ENCODE results near the gene MUC4.
"Not testable (repeated sequence)": the region's sequence is repeated elsewhere in the genome, so short reads cannot be mapped to it uniquely, and the experiment has no call there.

MUC4 gene

DNA sequence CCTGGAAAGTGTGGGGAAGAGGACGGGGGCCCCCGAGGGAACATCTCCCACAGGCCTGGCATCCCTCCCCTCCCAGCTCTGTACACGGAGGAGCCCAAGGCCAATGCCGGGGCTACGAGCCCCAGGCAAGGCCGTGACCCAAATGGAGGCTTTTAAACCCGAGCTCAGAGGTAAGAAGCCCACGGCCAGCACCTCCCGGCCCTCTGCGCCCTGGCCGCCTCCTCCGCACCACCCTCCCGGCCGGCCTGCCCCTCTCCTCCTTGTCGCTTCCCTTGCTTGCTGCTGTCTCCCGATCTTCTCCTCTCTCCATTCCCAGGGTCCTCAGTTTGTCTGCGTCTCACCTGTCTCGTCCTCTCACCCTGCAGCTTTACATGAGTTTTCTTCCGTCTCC is 1.3 kb downstream of the MUC4 start:
- DNase-seq (ENCODE audit: low read depth in 1 of 2, low spot score in 1 of 2): no peak

- no peak for DNase-seq (ENCODE audit: low read depth in 1 of 2, low spot score in 1 of 2)
These were observed 1.8 kb downstream of the MUC4 start for GRCh38 chr3:195809796-195810454.

- no peak for DNase-seq (ENCODE audit: low read depth in 1 of 2, low spot score in 1 of 2)
These were observed 2.4 kb downstream of the MUC4 start for GRCh38 chr3:195809291-195809785.

DNA sequence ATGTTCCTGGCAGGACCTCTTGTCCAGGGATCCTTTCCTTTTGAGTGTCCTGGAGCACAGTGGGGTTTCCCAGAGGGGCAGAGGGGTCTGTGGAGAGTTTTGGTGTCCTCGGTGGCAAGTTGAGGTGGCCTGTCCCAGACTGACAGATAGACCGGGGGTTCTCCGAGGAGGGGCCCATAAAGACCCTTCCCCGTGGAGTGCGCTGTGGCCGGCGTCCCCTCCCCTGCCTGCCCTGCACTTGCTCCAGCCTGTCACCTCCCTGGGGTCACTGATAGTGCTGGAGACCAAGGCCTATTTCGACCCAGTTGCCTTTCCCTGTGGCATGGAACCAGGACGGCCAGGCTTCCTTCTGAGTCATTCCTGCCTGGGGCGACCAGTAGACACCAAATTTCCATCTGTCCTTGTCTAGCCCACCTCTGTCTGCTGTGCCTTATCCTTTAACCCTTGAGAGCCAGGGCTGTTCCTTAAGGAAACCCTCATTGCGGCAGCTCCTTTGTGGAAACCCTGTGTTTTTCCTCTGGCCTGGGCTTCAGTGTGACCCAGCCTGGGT is 2.9 kb downstream of the MUC4 start:
- DNase-seq (ENCODE audit: low read depth in 1 of 2, low spot score in 1 of 2): no peak

- DNase-seq (ENCODE audit: low read depth in 1 of 2, low spot score in 1 of 2): no peak
These were observed 4.0 kb downstream of the MUC4 start for GRCh38 chr3:195807681-195808121.

GRCh38 chr3:195806916-195807231 is 4.9 kb downstream of the MUC4 start:
- no peak for DNase-seq (ENCODE audit: low read depth in 1 of 2, low spot score in 1 of 2)

DNA sequence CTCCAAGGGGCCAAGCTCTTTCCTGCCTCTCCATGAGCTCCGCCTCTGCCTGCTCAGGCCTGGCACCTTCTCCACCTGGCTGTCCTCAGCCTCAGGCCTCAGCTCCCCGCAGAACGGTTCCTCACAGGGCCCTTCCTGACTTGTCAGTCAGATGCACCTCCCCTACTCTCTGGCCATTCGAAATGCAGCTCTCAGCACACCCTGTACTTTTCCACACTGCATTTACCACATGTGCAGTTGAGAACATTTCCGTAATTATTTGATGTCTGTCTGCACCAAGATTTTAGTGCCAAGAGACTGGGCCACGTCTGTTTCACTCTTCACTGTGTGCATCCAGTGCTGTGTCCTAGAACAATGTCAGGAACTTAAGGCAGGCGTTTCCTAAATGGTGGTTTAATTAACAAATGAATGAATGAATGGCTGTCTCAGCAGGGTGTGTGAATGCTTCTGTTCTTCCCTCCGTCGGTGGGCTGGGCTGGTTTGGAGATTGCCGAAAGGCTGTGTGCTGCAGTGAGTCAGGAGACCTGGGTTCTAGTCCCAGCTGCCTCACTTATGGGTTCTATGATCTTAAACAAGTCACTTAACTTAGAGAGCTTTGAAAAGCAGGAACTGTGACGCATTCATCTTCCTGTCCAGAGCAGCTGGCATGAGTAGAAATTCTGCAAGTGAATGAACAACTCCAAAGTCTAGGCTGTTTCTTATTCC is 5.4 kb downstream of the MUC4 start:
- DNase-seq (ENCODE audit: low read depth in 1 of 2, low spot score in 1 of 2): no peak

GRCh38 chr3:195805588-195805987 is 6.1 kb downstream of the MUC4 start:
- DNase-seq (ENCODE audit: low read depth in 1 of 2, low spot score in 1 of 2): not testable (repeated sequence)

DNA sequence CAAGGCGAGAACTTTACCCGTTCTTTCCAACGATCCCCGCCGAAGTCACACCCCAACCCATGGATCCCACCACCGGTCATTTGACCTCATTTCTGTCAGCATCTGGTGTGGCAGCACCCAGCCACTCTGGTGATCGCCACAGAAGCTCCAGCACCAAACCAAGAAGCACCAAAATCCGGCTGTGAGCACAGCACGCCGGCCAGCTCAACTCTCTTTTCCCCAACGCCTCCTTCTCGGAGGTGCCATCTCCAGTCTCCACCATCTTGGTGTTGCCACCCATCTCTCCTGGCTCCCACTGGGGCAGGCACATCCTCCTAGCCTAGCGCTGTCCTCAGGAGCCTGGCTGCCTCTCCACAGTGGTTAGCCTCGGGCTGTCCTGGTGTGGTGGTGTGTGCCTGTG is 6.5 kb downstream of the MUC4 start:
- no peak for DNase-seq (ENCODE audit: low read depth in 1 of 2, low spot score in 1 of 2)

DNA sequence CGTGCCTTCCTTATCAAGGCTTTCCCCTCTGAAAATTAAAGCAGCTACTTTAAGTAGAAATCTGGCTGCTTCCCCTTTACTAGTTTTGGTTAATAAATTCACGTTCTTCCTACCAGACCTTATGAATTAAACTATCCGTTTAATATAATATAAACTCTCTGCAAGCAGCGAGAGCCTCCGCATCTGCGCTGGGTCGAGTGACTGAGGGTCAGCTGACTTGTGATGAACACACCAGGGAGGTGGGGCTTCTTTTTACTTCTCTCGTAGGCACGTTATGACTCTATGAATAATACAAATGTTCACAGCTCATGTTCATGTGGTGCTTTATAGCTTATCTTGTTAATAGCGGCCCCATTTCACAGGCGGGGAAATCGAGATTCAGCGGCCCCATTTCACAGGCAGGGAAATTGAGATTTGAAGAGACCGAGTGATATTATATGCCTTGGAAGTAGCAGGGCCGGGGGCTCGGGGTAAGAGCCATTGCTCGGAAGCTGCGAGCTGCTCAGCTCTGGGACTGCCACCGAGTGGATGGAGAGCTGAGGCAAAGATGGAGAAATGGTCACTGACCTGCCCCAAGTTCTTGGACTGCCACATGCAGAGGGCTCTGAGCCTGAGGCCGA is 8.3 kb downstream of the MUC4 start:
- DNase-seq (ENCODE audit: low read depth in 1 of 2, low spot score in 1 of 2): no peak

DNA sequence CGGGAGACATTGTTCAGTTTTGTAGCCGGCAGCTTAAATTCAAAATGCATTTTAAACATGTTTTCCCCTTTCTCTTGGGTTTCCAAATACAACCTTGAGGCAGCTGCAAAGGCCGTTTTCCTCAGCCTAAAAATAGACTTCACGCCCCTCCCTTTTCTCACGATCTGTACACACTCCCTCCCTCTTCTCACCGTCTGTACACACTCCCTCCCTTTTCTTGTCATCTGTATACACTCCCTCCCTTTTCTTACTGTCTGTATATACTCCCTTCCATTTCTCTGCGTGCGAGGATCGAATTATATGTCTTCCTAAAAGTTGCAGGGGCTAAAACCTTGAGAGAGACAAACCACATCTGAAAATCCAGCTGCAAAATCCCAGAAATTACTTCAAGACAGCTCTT is 8.9 kb downstream of the MUC4 start:
- DNase-seq (ENCODE audit: low read depth in 1 of 2, low spot score in 1 of 2): no peak

DNA sequence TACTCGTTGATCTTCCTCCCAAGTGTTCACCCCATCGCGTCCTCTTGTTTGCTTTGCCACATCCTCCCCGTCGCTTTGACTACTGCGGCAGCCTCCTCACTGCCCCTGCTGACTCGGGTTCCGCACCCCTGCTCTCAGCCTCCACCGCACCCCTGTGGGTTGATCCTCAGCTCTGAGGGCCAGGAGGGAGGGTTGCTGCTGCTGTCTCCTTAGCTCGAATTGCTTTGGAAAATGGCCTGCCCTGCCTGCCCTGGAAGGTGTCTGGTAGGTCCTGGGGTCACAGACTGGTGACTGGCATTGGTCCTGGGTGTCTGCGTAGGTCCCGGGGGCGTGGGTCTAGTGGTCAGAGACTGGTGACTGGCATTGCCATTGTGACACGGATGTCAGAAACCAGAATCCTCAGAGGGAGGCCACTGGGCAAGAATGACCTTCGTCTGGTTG is 9.4 kb downstream of the MUC4 start:
- no peak for DNase-seq (ENCODE audit: low read depth in 1 of 2, low spot score in 1 of 2)

- no peak for DNase-seq (ENCODE audit: low read depth in 1 of 2, low spot score in 1 of 2)
These were observed 10.2 kb downstream of the MUC4 start for GRCh38 chr3:195801251-195802183.

DNA sequence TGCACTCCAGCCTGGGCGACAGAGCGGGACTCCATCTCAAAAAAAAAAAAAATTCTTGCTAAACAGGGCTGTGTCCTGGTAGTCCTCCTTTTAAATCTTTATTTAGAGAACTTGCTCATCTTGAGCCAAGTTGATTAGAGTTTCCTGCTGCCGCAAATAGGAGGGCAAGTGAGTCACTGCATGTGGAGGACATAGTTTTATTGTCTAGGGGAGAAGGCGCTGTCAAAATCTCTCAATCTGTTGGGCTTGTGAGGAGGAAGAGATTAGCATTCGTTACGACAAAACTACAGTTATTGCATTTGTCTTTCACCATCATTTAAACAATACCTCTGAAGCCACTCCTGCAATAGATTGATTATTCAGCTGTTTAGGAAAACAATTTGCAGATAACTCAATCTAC is 11.5 kb downstream of the MUC4 start:
- no peak for DNase-seq (ENCODE audit: low read depth in 1 of 2, low spot score in 1 of 2)

DNA sequence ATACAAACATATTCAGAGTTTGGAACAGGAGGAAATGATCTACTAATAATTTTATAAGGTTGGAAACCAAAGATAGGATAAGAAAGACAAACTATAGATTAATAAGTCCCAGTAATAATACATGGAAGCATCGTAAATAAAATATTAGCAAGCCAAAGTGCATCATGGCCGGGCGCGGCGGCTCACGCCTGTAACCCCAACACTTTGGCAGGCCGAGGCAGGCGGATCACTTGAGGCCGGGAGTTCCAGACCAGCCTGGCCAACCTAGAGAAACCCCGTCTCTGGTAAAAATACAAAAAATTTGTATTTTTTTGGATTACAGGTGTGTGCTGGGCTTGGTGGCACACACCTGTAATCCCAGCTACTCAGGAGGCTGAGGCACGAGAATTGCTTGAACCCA is 14.9 kb downstream of the MUC4 start:
- DNase-seq (ENCODE audit: low read depth in 1 of 2, low spot score in 1 of 2): no peak

DNA sequence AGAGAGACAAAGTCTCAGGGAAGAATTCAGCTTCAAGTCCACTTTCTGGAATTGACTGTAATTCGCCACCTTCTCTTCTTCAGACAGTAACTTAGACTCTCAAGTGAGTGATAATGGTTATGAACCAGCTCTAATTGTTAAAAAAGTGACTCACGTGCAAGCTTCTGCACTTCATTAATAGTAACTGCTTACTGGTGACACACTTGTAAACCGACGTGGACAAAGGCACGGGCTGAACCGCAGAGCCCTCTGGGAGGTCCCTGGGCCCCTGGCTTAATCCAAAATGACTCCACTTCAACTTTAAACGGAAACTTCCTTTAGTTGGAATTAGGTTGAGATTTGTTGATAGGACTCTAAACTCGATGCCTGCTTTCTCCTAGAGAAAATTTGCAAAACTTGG is 17.0 kb downstream of the MUC4 start:
- DNase-seq (ENCODE audit: low read depth in 1 of 2, low spot score in 1 of 2): no peak

GRCh38 chr3:195792621-195793020 is 19.1 kb downstream of the MUC4 start:
- DNase-seq (ENCODE audit: low read depth in 1 of 2, low spot score in 1 of 2): not testable (repeated sequence)

DNA sequence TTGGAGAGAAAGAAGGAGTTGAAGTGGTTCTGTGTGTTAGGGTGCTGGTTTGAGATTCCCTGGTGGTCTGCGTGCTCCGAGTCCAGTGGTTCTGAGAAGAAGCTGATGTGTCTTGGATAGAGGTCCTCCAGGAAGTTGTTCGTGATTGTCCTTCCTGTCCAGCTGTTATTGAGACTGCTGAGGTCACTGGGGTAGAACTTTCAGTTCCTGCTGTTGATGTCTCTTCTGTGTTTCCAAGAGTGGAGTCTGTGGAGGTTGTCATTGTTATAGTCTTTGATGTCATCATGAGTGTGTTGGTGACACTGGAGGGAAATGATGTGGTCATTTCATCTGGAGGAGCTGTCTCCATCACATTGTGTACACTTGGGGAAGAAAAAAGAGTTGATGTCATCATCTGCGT is 20.8 kb downstream of the MUC4 start:
- DNase-seq (ENCODE audit: low read depth in 1 of 2, low spot score in 1 of 2): no peak

DNA sequence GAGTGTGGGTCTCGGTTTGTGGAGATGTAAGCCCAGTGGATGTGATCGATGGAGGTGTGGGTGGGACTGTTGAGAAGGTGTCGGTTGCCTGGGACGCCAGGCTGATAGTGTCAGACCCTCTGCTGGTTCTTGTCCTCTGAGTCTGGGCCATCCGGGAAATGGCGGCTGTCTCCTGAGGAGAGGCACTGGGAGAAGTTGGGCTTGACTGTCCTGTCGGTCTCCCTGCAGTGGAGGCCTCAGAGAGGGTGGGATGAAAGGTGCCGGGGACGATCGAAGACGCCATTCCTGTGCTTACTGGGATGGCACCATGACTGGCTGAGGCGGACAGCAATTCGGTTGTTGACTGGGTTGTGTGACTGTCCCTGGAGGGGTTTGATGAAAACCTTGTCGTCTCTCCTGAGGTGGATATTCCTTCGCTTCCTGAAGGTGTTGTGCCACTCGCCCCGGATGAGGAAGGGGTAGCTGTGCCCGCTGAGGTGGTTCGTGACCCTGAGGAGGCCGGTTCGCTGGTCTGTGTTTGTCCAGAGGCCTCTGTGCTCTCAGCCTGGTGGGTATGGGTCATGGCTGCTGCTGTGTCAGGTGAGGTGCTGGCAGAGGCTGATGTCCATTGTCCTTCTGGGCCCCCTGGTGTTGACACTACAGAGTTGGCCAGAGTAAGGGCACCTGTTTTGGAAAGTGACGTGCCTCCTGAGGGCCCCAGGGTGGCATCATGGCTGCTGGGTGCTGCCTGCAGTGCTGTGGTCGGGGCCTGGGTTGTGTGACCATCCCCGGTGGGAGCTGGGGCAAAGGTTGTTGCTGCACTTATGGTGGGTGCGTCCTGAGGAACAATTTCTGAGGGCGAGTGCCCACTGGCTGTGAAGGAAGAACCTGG is 22.8 kb downstream of the MUC4 start:
- DNase-seq (ENCODE audit: low read depth in 1 of 2, low spot score in 1 of 2): no peak

DNA sequence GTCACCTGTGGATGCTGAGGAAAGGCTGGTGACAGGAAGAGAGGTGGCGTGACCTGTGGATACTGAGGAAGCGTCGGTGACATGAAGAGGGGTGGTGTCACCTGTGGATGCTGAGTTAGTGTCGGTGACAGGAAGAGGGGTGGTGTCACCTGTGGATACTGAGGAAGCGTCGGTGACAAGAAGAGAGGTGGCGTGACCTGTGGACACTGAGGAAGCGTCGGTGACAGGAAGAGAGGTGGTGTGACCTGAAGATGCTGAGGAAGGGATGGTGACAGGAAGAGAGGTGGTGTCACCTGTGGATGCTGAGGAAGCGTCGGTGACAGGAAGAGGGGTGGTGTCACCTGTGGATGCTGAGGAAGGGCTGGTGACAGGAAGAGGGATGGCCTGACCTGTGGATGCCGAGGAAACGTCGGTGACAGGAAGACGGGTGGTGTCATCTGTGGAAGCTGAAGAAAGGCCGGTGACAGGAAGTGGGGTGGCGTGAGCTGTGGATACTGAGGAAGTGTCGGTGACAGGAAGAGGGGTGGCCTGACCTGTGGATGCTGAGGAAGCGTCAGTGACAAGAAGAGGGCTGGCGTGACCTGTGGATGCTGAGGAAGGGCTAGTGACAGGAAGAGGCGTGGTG is 25.8 kb downstream of the MUC4 start:
- DNase-seq (ENCODE audit: low read depth in 1 of 2, low spot score in 1 of 2): not testable (repeated sequence)

Data from activated T-helper 1 cell treated with anti-CD3 and anti-CD28 coated beads, Interleukin-2, amount 50 U/mL, for 16 hours (primary cell).